Frontal cortex (tissue), 4 donors: ENCODE data around the gene CPN2. TPM values are rescaled to one million over a fixed set of nuclear protein-coding genes. Genes with fewer than 3 reads are reported as not detected.

ENCODE experiments used
- DNase-seq, 2 donors: peaks; one replicate each; pipeline ENCODE4 v3.0.0; 2012; ENCODE audit warnings: low spot score in 2 of 2
- FAIRE-seq: peaks from 2 replicates; lab custom pipeline; 2012; peaks lifted over from hg19 to GRCh38; lab: Jason Lieb, UNC
- total RNA-seq: library from RNA; depleted of rRNA; stranded (reverse); fragments of >200 nt; gene quantifications from one replicate; pipeline ENCODE4 v1.2.3, GENCODE V29; 2014
- donor health status: control.
- donor health status: control.
- donor health status: control.

Gene CPN2, protein sequence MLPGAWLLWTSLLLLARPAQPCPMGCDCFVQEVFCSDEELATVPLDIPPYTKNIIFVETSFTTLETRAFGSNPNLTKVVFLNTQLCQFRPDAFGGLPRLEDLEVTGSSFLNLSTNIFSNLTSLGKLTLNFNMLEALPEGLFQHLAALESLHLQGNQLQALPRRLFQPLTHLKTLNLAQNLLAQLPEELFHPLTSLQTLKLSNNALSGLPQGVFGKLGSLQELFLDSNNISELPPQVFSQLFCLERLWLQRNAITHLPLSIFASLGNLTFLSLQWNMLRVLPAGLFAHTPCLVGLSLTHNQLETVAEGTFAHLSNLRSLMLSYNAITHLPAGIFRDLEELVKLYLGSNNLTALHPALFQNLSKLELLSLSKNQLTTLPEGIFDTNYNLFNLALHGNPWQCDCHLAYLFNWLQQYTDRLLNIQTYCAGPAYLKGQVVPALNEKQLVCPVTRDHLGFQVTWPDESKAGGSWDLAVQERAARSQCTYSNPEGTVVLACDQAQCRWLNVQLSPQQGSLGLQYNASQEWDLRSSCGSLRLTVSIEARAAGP
- not detected for total RNA-seq

DNA sequence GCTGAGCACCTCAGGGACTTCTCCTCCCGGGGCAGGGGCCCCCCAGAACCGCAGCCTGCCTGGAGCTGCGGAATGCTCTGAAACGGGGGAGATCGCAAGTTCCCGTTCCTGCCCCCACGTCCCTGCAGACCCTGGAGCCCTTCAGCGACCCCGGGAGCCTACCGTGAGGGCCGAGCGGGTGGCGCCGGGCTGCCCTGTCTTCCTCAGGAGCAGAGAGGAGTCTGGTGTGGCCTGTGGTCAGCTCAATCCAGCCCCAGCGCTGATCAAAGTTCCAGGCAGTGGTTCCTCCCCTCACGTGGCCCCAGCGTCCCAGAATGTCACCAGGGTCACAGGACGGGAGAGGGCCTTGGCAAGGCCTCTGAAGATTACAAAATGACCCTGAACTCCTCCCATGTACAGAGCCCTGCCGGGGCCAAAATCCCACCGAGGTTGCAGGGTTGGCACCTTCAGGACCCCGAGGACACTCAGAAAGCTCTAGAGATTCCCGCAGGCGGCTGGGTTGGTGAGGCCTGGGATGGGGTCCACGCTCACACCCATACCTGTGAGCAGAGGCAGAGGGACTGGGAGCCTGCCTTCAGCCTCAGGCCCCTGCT lies at the start of gene CPN2:
Gene CPN2, minus strand, starts transcription at position 249 of the 593 bp plus-strand sequence. CDS start 8,626 bp downstream, outside the sequence.
- FAIRE-seq (no peak), DNase-seq (no peak)

DNA sequence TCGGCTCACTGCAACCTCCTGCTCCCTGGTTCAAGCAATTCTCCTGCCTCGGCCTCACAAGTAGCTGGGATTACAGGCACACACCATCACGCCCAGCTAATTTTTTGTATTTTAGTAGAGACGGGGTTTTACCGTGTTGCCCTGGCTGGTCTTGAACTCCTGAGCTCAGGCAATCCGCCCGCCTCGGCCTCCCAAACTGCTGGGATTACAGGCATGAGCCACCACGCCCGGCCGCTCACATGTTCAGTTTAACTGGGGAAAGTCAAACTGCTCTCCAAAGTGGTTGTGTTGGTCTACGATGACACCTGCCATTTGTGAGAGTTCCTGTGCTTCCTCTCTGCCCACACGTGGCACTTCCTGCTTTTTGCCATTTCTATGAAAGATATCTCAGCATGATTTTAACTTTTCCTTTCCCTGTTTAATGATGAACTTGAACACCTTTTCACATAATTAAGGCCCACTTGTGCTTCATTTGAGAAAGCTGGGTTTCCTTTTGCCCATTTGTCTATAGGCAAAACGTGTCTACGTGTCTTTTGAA lies 48.8 kb upstream of the CPN2 start:
- DNase-seq (no peak), FAIRE-seq (no peak)

DNA sequence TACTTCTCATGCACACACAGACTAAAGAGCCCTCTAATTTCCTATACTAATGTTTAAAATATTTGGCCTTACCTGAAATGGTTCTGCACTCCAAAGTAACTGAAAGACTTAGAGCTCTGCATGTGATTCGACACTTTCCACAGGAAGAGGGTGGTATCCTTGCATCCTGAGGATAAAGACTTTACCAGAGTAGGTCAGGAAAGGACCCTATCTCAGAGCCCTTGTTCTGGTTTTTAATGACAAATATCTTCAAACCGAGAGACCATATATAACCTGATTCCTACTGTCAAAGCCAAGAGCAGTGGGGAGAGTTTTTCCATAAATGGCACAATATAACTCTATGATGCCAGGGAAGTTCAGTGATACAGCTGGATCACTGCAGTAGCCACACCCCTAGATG lies 48.0 kb upstream of the CPN2 start, which contains the start of gene GP5:
Gene GP5, minus strand, starts transcription at position 101 of the 400 bp plus-strand sequence. CDS start 984 bp downstream, outside the sequence.
- no peak for FAIRE-seq

DNA sequence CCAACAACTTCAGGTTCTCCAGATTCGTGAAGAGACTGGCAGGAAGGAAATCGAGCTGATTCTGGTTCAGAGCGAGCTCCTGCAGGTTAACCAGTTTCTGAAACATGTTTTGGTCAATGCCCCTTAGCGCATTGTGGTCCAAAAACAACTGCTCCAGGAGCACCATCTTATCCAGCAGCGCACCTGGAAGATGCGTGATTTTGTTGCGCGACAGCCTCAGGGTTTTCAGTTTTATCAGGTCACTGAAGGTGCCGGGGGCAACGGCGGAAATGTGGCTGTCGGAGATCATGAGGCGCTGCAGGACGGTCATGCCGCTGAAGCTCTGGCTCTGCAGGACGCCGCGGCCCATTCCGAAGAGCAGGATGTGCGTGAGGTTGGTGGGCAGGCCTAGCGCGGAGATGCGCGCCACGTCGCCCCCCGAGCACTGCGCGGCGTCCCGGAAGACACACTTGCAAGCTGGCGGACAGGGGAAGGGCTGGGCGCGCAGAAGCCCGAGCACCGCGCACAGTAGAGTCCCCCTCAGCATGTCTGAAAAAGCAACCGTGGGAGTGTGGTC lies 46.7 kb upstream of the CPN2 start:
- no peak for DNase-seq
- FAIRE-seq = no peak

More for the DNA sequence above, 48.0 kb upstream of the CPN2 start, which contains the start of gene GP5:
- no peak for DNase-seq

DNA sequence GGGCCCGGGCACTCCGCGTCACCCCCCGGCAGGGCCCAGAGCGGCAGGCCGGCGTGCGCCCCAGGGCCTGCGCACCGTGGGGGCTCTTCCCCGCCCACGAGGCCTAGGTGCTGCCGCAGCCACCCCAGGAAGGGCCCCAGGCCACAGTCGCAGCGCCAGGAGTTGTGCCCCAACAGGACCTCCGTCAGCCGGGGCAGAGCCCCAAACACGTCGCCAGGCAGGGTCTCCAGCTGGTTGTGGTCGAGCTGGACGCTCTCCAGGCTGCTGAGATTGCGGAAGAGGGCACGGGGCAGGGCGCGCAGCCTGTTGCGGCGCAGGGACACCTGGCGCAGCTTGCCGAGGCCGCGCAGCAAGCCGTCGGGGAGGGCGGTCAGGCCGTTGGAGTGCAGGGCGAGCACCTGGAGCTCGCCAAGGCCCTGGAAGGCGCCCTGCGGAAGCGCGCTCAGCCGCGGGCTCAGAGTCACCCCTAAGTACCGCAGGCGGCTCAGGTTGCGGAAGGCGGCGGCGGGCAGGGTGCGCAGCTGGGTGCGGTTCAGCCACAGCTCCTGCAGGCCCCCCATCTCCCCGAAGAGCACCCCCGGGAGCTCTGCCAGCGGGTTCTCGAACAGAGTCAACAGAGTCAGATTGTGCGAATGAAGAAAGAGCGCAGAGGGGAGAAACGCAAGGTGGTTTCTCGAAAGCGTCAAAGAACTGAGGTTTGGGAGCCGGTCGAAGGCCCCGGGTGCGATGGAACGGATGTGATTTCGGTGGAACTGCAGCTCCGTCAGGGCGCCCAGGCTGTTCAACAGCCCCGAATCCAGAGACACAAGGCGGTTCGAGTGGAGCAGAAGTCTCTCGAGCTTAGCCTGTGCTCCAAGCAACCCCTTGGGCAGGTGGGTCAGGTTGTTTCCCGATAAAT lies 46.0 kb upstream of the CPN2 start:
- no peak for FAIRE-seq
- DNase-seq = no peak

DNA sequence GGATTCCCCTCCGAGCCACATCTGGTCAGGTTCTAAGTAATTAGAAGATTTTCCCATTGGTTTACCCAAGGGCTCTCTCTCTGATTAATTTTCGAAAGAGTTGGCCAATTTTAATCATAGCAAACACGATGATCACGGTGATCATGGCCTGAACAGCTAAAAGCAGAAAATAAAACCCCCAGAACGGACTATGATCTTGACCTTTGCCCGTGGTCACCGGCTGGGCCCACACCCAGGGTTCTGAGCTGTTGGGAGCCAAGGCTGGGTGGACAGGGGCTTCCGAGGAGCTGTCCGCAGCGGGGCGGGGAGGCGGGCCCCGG lies 45.4 kb upstream of the CPN2 start:
- no peak for FAIRE-seq
- no peak for DNase-seq

DNA sequence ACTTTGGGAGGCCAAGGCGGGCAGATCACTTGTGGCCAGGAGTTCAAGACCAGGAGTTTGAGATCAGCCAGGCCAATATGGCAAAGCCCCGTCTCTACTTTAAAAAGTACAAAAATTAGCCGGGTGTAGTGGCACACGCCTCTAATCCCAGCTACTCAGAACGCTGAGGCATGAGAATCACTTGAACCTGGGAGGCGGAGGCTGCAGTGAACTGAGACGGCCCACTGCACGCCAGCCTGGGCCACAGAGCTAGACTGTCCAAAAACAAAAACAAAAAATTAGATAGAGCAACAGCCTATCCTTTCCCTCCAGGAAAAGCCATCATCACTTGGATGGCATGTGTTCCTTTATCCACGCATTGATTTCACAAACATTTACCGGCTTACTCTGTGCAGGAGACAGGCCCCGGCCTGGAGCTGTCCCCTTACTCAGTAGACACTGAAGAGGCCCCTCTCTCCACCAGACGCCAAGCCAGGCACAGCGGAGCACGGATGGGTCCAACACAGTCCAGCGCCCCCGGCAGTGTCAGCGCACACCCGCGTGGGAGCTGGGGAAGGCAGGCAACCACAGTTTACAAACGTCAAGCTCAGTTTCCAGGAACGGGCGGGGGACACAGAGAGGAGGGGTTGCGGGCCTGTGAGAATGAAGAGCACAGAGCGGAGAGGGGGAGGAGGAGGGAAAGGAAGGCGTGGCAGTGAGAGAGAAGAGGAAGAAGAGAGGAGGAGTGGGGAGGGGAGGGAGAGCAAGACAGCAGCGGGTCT lies 44.8 kb upstream of the CPN2 start:
- DNase-seq = no peak

DNA sequence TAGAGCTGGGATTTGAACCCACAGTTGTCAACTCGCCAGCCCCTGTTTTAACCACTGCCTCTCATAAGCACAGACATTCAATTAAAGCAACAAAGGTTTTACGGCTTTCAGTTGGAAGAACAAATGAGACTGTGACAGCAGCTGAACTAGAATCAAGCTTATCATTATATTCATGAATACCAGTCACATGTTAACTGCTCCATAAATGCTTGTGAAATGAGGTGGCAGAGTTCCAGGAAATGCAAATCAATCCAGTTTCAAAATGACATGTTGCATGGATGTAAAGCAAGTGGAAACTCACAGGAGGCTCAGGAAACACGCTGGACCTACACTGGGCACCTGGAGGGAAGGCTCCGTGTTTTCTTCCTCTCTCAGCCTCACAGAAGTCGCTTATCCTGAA lies 44.1 kb upstream of the CPN2 start:
- FAIRE-seq (no peak), DNase-seq (no peak)

More for the DNA sequence above, 44.8 kb upstream of the CPN2 start:
- no peak for FAIRE-seq

DNA sequence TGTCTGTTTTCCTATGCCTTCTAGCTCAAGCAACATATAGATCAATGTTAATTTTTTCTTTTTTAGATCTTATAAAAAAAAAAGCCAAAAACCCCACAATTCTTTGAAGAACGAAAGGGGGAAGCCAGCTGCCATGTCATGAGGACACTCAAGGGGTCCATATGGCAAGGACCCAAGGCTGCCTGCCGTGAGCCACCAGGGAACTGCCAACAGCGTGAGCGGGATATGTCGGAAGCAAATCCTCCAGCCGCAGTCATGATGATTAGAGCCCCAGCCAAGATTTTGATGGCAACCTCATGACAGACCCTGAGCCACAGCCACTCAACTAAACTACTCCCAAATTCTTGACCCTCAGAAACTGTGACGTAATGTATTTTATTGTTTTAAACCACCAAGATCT lies 41.4 kb upstream of the CPN2 start:
- FAIRE-seq = no peak
- DNase-seq = no peak

DNA sequence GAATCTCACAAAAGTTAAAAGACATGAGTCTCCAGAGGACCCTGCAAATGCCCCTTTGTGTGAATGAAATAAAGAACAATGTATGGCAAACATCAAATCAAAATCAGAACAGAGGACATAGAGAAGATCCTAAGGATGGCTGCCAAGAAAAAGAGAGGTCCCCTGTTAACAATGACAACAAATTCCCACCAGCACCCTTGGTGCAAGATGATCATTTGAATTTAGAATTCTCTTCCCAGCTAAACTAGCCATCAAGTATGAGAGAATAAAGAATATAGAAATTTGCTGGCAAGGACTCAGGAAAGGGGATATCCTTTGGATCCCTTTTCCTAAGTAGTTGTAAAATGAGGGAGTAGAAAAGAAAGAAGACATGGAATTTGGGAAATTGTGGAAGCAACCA lies 39.7 kb upstream of the CPN2 start:
- DNase-seq (no peak), FAIRE-seq (no peak)

DNA sequence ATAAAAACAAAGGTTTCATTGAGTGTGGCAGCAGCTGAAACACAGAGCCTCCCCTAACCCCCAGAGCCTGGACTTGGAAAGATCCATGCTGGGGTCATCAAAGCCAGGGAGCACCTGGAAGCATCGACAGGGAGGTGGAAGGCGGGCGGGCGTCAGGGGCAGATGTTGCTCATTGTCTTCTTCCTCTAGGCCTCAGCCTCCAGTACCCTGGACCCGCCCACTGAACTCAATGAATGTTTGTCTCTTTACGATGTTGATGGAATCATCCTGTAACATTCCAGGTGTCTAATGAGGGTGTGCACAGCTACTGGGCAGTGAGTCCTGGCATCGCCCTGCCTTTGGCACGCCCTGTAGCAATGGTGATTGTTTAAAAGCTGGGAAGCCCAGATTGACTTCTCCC lies 38.1 kb upstream of the CPN2 start:
- no peak for FAIRE-seq

DNA sequence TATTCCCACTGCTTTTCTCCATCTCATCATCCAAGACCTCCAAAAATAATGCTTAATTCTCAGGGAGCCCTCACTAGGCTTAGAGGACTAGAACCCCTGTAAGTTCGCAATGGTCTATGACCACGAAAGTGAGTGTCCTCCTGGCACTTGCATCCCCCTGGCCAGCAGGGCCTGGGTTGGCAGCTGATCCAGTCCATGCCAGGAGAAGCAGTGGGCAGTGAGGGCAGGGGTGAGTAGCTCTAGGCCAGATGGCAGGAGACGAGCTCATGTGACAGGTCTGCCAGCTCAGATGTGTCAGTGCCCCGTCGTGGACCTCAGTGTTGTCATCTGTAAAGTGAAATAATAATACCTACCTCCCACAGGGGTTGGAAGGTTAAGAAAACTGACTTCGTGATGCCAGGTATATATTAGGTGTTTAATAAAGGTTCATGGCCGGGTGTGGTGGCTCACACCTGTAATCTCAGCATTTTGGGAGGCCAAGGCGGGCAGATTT lies 36.8 kb upstream of the CPN2 start:
- DNase-seq = no peak
- FAIRE-seq = no peak

More for the DNA sequence above, 38.1 kb upstream of the CPN2 start:
- DNase-seq = no peak

DNA sequence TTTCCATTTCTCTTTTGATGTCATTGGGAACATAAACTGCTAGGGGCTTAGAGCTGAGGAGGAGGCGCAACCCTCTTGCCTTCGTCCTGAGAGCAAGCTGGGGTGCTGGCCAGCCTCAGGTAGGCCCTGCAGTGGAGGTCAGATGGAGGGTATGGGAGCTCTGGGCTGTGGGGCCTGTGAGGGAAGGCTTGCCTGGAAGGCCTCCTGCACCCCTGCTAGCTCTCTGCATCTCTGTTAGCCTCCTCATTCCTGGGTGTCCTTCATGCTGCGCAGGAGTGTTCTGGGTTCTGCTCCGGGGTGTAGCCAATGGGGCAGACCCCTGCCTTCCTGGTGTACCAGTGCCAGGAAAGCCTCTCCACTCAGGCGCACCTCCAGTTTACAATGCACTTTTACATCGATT lies 36.1 kb upstream of the CPN2 start:
- no peak for FAIRE-seq
- no peak for DNase-seq

DNA sequence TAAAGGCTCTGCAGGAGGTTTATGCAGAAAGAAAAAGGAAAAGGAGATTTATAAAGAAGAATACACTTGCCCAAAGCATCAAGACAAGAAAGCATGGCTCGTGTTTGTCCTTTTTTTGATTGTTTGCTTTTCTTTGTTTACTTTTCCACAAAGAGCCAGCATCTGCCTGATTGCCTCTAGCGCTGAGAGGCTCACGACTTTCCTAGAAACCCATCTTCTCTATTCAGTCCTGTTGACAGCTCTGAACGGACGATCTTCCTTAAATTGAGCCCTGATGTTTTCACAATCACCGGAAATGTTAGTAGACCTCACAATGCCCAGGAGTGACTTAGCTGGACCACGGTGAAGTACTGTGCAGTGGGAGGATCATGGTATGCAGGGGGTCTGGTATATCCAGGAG lies 35.5 kb upstream of the CPN2 start:
- FAIRE-seq (no peak), DNase-seq (no peak)

DNA sequence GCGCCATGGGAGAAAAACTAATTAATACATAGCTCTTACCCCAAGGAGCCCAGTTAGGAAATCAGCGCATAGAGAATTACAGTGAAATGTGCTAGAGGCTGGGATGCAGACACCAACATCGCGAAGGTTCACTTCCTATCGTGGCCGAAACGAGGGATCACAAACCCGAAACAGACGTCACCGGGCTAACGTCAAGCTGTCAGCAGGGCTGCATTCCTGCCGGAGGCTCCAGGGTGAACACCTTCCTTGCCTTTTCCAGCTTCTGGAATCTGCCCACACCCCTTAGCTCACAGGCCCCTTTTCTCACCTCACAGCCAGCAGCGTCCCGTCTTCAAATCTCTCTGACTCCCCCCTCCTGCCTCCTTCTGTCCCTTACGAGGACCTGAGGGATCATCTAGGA lies 34.9 kb upstream of the CPN2 start:
- DNase-seq = no peak
- no peak for FAIRE-seq

DNA sequence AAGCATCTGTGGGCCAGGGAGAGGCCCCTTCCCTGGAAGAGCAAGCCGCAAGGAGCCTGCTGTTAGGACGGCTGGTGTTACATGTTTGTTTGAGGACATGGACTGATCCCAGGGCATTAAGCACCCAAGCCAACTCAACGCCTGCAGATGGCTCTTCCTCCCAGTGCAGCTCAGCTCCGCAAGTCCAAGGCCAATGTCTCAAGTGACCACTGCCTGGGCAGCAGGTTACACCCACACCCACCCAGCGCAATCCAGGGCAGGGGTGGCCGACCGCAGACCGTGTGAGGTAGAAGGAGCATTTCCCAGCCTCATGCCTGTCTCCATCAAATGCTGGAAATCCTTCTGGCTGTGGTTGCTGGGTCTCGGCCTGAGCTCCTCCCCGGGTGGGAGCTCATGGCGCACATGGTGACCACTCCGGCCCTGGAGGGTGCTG lies 33.5 kb upstream of the CPN2 start:
- DNase-seq = no peak

DNA sequence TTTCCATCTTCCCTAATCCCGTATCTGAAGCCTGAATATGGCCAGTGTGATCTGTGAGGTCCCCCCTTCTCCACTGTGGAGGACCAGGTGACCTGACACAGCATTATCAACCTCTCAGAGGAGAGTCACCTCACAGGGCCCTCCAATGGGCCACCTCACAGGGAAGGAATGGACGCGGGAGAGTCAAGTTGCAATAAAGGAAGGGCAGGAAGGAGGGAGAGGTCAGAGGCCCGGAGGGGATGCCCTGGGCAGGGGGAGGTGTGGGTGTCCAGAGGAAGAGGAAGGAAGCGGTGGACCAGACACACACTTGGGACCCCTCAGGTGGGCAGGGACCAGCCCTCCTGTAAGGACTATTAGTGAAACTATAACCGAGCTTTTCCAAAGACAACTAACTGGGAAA lies 33.0 kb upstream of the CPN2 start:
- FAIRE-seq (no peak), DNase-seq (no peak)

More for the DNA sequence above, 33.5 kb upstream of the CPN2 start:
- FAIRE-seq = no peak

DNA sequence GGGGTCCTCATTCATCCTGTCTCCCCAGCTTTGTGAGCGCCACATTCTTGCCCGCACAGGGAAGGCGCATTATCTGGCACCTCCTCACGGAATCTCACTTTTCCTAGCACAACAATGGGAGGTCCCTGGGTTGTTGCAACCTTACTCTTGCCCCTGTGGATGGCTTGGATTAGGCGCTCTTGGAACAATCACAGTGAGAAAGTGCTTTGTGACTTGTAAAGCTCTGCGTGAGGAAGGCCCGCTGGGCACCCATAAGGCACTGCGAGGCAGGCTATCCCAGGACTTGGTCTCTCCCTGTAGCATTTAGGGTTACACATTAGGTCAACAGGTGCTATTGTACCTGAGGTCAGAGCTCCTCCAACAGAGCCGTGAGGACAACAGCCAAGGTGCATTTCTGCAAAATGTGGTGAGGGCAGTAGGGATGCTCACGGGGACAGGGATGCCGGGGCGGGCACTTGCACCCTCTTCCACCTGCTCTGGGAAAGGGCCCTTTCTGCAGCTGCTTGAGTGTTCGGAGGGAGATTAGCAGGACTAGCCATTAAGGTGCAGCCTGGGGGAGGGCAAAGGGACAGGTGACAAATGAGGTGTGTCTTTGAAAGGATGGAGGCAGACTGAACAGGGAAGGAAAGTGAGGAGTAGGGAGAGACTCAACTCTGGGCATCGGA lies 32.3 kb upstream of the CPN2 start:
- DNase-seq (no peak), FAIRE-seq (no peak)
